HPDE6-E6E7 (cell line): ENCODE measurements around the gene CADPS2.

Source experiments
- DNase-seq: peaks from one replicate; pipeline ENCODE4 v3.0.0; 2011; ENCODE audit warnings: missing footprints; ENCODE audit errors: extremely low spot score

The CADPS2 gene

GRCh38 chr7:122311734-122312450 lies 574.4 kb downstream of the CADPS2 start:
- DNase-seq: no peak

DNA sequence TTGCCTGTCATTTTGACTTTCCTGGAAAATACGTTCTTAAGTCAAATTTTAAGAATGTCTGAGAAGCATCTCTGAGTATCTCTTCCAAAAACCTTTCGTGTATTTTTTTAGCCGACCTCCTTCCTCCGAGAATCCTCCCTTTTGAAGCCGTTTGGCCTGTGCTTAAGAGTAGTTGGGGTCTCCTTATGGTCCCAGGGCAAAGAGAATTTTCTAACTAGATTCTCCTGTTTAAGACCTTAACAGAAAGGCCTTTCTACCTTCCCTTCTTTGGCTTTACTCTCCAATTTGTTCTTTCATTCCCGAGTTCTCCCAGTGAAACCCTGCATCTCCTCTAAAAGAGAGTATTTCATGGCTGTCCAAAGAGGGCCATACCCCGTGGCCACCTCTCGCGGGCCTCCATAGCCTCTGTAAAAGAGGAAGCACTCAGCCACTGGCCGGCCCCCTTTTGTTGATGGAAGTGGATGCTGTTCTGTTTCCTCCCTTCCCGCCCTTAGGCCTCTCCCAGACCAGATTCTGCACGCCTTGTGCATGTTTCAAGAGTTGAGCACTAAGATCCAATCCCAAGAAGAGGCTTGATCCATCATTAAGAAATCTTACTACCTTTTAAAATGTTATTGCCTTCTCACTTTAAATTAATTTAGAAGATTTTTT lies 575.1 kb downstream of the CADPS2 start:
- no peak for DNase-seq

GRCh38 chr7:122310119-122311021 lies 575.9 kb downstream of the CADPS2 start:
- DNase-seq: no peak

- DNase-seq: no peak
Observed at GRCh38 chr7:122309421-122309820, 576.8 kb downstream of the CADPS2 start.

- no peak for DNase-seq
Observed at GRCh38 chr7:122307228-122307621, 579.0 kb downstream of the CADPS2 start.

- no peak for DNase-seq
Observed at GRCh38 chr7:122306320-122307227, 579.7 kb downstream of the CADPS2 start.

- DNase-seq: no peak
Observed at GRCh38 chr7:122305475-122306319, 580.6 kb downstream of the CADPS2 start.

DNA sequence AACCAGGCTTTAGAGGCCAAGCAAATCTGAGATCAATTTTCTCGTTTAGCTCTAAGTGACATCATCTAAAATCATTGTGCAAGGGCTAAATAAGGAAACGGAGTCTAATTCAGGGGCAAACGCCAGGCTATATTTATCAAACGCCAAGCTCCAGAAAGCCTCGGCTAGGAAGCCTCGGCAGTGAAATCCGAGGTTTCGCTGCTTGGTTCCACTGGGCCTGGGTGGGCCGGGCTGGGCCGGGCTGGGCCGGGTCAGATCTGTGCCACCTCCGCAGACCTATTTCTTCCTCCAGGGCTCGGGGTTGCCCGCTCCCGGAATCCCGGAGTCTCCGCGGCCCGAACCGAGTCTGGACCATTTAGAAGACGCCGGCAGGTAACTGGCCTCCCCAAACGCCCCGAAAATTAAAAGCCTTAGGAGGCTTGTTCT lies 581.3 kb downstream of the CADPS2 start:
- no peak for DNase-seq

- no peak for DNase-seq
Observed at GRCh38 chr7:122304319-122304975, 581.8 kb downstream of the CADPS2 start, which contains the start of gene FEZF1. TSS of gene FEZF1 (minus strand) at chr7:122304750. CDS start at chr7:122304437, 313 bp downstream.

DNA sequence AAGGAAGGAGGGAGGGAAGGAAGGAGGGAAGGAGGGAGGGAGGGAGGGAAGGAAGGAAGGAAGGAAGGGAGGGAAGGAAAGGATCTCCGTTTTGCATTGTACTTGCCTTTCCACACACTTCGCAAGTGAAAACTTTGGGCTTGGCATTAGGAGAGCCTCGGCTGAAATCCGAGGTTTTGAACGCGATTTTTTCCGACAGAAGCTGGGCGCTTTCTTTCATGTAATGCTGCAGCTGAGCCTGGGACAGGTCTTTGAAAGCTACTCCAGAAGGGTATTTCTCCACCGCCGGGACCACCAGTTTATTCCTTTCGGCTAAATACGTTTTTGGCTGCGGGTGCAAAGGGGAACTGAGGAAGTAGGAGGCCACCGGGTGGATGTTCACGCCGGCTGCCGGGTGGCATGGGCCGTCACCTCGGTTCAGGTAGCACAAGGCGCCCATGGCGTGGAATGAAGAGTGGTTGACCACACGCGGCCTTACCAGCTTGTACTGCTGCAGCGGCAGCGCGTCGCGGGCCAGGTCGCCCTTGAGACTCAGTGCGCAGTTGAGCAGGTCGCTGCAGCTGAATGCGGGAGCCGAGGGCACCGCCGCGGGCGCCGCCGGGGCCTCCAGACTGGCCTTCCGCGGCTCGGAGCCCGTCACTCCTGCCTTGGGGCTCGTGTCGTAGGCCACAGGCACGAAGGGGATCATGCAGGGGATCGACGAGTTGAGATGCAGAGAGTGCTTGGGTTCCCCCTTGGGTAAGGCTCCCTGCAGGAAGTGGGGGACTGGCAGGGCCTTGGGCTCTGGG lies 582.5 kb downstream of the CADPS2 start:
- no peak for DNase-seq

DNA sequence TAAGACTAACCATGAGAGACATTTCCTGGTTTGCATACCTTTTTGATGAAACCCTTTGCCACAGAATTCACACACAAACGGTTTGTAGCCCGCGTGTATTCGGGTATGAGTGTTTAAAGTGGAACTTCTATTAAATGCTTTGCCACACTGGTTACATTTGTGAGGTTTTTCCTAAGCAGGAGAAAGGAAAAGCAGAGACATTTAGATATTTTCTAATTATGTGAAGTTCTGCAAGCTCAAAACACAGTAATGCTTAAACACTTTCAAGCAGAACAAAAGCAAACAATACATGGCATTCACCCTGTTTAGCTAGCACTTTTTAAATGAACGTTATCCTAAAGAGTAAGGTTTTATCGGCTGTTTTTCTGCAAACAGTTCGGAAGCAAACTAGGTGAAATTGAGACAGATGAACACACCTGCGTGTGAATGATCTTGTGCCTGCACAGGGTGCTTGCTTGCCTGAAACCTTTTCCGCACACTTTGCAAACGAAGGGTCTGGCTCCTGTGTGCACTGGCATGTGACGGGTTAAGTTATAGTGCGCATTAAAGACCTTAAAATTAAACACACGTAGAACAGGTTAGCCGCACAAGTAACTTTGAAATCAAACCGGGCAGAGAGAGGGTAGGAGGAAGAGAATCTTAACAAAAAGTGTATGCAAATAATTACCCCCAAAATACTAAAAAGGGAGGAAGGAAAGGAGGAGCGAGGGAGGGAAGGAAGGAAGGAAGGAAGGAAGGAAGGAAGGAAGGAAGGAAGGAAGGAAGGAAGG lies 583.3 kb downstream of the CADPS2 start:
- no peak for DNase-seq

GRCh38 chr7:122301858-122302760 lies 584.2 kb downstream of the CADPS2 start:
- DNase-seq: no peak

DNA sequence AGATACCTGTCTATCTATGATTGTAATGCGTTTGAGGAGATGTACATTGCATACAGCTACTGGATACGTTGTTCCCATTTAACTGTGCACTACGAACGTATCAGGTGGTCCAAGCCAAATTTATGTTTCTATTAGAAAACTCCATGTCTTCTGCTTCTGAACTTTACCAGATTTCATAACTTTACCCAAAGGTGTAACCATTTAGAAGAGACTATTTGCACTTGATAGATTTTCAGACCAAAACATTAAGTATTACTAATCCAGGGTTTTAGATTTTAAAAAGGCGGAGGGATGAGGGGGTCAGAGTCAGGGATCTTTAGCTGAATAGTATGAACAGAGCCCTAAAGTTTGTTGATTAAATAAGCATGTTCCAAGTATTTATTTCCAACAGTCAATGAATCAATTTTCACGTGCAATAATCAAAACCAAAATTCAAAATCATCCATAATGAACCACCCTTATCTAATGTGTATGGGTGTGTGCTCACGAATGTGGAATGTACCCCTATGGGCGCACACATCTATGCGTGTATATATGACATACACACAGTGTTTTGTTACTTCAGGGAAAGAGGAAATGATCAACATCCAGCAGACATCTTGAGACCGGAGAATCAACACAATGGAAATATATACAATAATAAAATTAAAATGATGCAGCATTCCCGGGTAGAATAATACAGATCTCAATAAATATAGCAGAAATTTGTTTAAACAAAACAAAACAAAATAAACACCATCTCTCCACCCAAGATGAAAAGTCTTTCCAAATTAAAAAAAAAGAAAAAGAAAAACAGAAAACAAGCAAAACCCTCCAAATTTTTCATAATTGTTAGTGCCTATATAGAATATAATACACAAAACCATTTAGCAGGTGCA lies 585.1 kb downstream of the CADPS2 start:
- no peak for DNase-seq

- DNase-seq: no peak
Observed at GRCh38 chr7:122300211-122300932, 585.9 kb downstream of the CADPS2 start.

GRCh38 chr7:122299624-122300210 lies 586.5 kb downstream of the CADPS2 start:
- DNase-seq: no peak
